ENCODE measurements around the gene SCN3B.

The SCN3B gene

GRCh38 chr11:123640677-123641494 lies 13.5 kb downstream of the SCN3B start:
- TF ChIP-seq CTCF (IDR thresholded peaks at IDR 0.05) = peak; percentile 82

GRCh38 chr11:123640029-123640428 lies 14.4 kb downstream of the SCN3B start:
- no peak for TF ChIP-seq CTCF (IDR thresholded peaks at IDR 0.05)

- no peak for TF ChIP-seq CTCF (IDR thresholded peaks at IDR 0.05)
Measured at GRCh38 chr11:123630126-123630608, 24.3 kb downstream of the SCN3B start.

GRCh38 chr11:123628936-123629683 lies 25.3 kb downstream of the SCN3B start:
- TF ChIP-seq CTCF (IDR thresholded peaks at IDR 0.05) = no peak

- TF ChIP-seq CTCF (IDR thresholded peaks at IDR 0.05) = no peak
Measured at GRCh38 chr11:123624974-123625373, 29.4 kb downstream of the SCN3B start.

- no peak for TF ChIP-seq CTCF (IDR thresholded peaks at IDR 0.05)
Measured at GRCh38 chr11:123622576-123622975, 31.8 kb downstream of the SCN3B start.

- TF ChIP-seq CTCF (IDR thresholded peaks at IDR 0.05) = no peak
Measured at GRCh38 chr11:123616505-123617198, 37.8 kb downstream of the SCN3B start.
